Lower leg skin (tissue), 3 donors: Measurements from ENCODE around the gene DNMBP.

Experiments
- CTCF ChIP-seq, 3 donors: fragments of 450-650 bp; IDR thresholded peaks; one replicate each; pipeline ENCODE4 v1.5.1; 2016; ENCODE audit warnings: antibody characterized with exemption in 3 of 3, mild to moderate bottlenecking in 3 of 3, moderate library complexity in 2 of 3
- POLR2A ChIP-seq, 2 donors: fragments of 450-650 bp; IDR thresholded peaks; one replicate each; pipeline ENCODE4 v1.6.1; 2016 to 2017; ENCODE audit warnings: antibody characterized with exemption in 2 of 2, mild to moderate bottlenecking in 1 of 2, moderate library complexity in 1 of 2

- no peak for TF ChIP-seq CTCF (IDR thresholded peaks at IDR 0.05)
- TF ChIP-seq POLR2A (IDR thresholded peaks at IDR 0.05) = no peak
Observed at GRCh38 chr10:99981581-99982199, 28.1 kb downstream of the DNMBP start.
